Loucy (cell line): Measurements from ENCODE around the gene PRKCE.

ENCODE experiments used
- H2AFZ ChIP-seq: fragments of 200-600 bp; sonication (generic); 2 replicates; pipeline ENCODE4 v1.6.0; 2016; ENCODE audit warnings: antibody characterized with exemption, mild to moderate bottlenecking, low read length, moderate library complexity
- H3F3A ChIP-seq: fragments of 200-600 bp; 2 replicates; pipeline ENCODE4 v1.6.0; 2016; ENCODE audit warnings: antibody characterized with exemption, low read depth, mild to moderate bottlenecking
- H3K27me3 ChIP-seq: fragments of 200-600 bp; sonication (generic); 2 replicates; pipeline ENCODE4 v1.6.1; 2014; ENCODE audit warnings: low read length, mild to moderate bottlenecking; ENCODE audit not compliant: insufficient read depth, poor library complexity, severe bottlenecking
- H3K36me3 ChIP-seq: fragments of 200-600 bp; sonication (generic); 2 replicates; pipeline ENCODE4 v1.6.1; 2016; ENCODE audit warnings: low read length; ENCODE audit not compliant: insufficient read depth
- H3K4me1 ChIP-seq: fragments of 200-600 bp; sonication (generic); 2 replicates; pipeline ENCODE4 v1.5.1; 2014; ENCODE audit warnings: low read length, mild to moderate bottlenecking; ENCODE audit not compliant: insufficient read depth, poor library complexity, severe bottlenecking
- H3K4me2 ChIP-seq: fragments of 200-600 bp; sonication (generic); 2 replicates; pipeline ENCODE4 v1.6.0; 2014; ENCODE audit warnings: antibody characterized with exemption, low read length, low read depth, mild to moderate bottlenecking; ENCODE audit not compliant: poor library complexity, severe bottlenecking
- H3K4me3 ChIP-seq: fragments of 200-600 bp; sonication (generic); 2 replicates; pipeline ENCODE4 v1.5.1; 2014; ENCODE audit warnings: low read length, mild to moderate bottlenecking, mixed read lengths; ENCODE audit not compliant: poor library complexity, severe bottlenecking
- H3K79me2 ChIP-seq: fragments of 200-600 bp; sonication (generic); 2 replicates; pipeline ENCODE4 v1.6.1; 2014; ENCODE audit warnings: low read length; ENCODE audit not compliant: insufficient read depth
- H3K9ac ChIP-seq: fragments of 200-600 bp; sonication (generic); 2 replicates; pipeline ENCODE4 v1.6.0; 2014; ENCODE audit warnings: mild to moderate bottlenecking, low read depth, low read length, moderate library complexity; ENCODE audit not compliant: poor library complexity, severe bottlenecking
- H3K9me2 ChIP-seq: fragments of 200-600 bp; sonication (generic); replicated peaks from 2 replicates; pipeline ENCODE4 v1.6.1; 2016; ENCODE audit warnings: low read depth, low read length, mixed read lengths
- H3K9me3 ChIP-seq: fragments of 200-600 bp; sonication (generic); 2 replicates; pipeline ENCODE4 v1.6.1; 2014; ENCODE audit warnings: mild to moderate bottlenecking, antibody characterized with exemption, low read length, low read depth; ENCODE audit not compliant: insufficient read depth
- H4K20me1 ChIP-seq: fragments of 200-600 bp; sonication (generic); 2 replicates; pipeline ENCODE4 v1.6.0; 2014; ENCODE audit warnings: antibody characterized with exemption, low read length, mild to moderate bottlenecking; ENCODE audit not compliant: insufficient read depth, poor library complexity, severe bottlenecking
- EZH2phosphoT487 ChIP-seq: fragments of 200-600 bp; IDR thresholded peaks from 2 replicates; pipeline ENCODE4 v1.6.1; 2018; ENCODE audit warnings: antibody characterized with exemption, mild to moderate bottlenecking, moderate library complexity, borderline replicate concordance
- TF ChIP-seq, protein P1 (sequence below): fragments of 200-600 bp; sonication (generic); conservative IDR thresholded peaks from 2 replicates; pipeline ENCODE4 v1.5.1; 2014; ENCODE audit warnings: mild to moderate bottlenecking, antibody characterized with exemption, low read length

PRKCE gene

DNA sequence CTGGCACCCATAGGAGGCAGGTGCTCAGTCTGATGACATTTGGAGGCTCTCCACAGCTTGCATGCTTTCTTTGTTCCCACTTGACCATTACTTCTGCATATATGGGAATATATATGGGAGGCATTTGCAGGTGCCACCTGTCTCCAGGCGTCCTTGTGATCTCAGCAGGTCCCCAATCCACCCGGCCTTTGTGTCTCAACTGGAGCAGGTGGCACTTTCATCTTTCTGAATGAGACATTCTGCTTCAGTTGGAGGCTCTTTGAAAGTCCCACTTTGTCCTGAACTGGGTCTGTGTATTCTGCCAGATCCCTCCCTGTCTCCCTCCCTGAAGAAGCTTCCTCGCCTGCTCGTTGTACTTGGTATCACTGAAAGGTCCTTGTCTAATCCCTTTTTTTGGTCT lies 327.6 kb downstream of the PRKCE start:
- H2AFZ ChIP-seq: no peak overlapping the region
- no peaks in the 10 kb centered on the region for H3K79me2 ChIP-seq
- H3K4me2 ChIP-seq: no peak overlapping the region
- H3K9ac ChIP-seq: no peak overlapping the region
- H4K20me1 ChIP-seq: no peaks in the 10 kb centered on the region
- no peaks in the 10 kb centered on the region for H3K9me3 ChIP-seq
- TF ChIP-seq, protein P1, sequence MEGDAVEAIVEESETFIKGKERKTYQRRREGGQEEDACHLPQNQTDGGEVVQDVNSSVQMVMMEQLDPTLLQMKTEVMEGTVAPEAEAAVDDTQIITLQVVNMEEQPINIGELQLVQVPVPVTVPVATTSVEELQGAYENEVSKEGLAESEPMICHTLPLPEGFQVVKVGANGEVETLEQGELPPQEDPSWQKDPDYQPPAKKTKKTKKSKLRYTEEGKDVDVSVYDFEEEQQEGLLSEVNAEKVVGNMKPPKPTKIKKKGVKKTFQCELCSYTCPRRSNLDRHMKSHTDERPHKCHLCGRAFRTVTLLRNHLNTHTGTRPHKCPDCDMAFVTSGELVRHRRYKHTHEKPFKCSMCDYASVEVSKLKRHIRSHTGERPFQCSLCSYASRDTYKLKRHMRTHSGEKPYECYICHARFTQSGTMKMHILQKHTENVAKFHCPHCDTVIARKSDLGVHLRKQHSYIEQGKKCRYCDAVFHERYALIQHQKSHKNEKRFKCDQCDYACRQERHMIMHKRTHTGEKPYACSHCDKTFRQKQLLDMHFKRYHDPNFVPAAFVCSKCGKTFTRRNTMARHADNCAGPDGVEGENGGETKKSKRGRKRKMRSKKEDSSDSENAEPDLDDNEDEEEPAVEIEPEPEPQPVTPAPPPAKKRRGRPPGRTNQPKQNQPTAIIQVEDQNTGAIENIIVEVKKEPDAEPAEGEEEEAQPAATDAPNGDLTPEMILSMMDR: no peak
- no peak for TF ChIP-seq EZH2phosphoT487
- H3K4me1 ChIP-seq: peaks cover 6% of the 10 kb centered on the region
- no peak overlapping the region for H3K4me3 ChIP-seq
- no peaks in the 10 kb centered on the region for H3K27me3 ChIP-seq
- H3K9me2 ChIP-seq: no peaks in the 10 kb centered on the region
- peaks cover 43% of the 10 kb centered on the region; the same call in 1 of the 2 replicates for H3K36me3 ChIP-seq
- no peaks in the 10 kb centered on the region for H3F3A ChIP-seq

DNA sequence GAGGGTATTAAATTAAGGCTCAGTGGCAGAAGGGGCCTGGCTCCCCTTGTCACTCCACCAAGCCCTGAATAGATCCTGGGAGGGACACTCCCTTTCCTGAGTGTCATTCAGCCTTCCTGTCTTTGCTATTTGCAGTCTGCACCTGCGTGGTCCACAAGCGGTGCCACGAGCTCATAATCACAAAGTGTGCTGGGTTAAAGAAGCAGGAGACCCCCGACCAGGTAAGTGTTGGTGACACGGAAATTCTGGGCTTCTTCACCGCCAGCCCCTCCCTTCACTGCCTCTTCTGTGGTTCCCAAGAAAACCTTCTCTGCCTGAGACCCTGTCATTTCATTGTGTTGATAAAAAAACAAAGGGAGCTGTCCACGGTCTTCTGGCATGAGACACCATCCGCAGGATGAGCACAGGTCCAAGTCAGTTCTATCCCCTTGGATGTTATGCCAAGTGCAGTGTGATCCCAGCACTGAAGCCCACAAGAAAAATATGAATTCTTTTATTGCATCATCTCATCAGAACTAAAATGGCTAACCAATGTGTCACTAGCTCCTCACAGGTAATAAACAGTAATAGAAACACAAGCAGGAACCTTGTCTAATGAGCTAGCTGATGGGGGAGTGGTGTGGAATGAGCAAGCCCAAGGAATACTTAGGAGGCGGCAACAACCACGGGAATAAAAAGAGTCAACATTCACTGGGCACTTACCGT lies 328.8 kb downstream of the PRKCE start:
- Histone ChIP-seq H3K4me3 (no peak overlapping the region), H3K27me3 (no peaks in the 10 kb centered on the region), H3K4me2 (no peak overlapping the region), H3K79me2 (no peaks in the 10 kb centered on the region), H3K9me3 (no peaks in the 10 kb centered on the region), H3K4me1 (peaks cover 6% of the 10 kb centered on the region), H3K9me2 (no peaks in the 10 kb centered on the region), H3K9ac (no peak overlapping the region), H4K20me1 (no peaks in the 10 kb centered on the region), H2AFZ (no peak overlapping the region), H3F3A (no peaks in the 10 kb centered on the region), H3K36me3 (peaks cover 55% of the 10 kb centered on the region; the same call in 1 of the 2 replicates)
- TF ChIP-seq, protein P1: no peak
- TF ChIP-seq EZH2phosphoT487: no peak

- no peaks in the 10 kb centered on the region for H3K27me3 ChIP-seq
Observed at GRCh38 chr2:45981384-45981930, 330.0 kb downstream of the PRKCE start.

More at GRCh38 chr2:45981384-45981930, 330.0 kb downstream of the PRKCE start:
- no peaks in the 10 kb centered on the region for H3K9me3 ChIP-seq
- H3K9ac ChIP-seq: no peak overlapping the region
- no peaks in the 10 kb centered on the region for H3F3A ChIP-seq
- no peak overlapping the region for H2AFZ ChIP-seq
- no peaks in the 10 kb centered on the region for H4K20me1 ChIP-seq
- no peak overlapping the region for H3K4me3 ChIP-seq
- no peak overlapping the region for H3K4me2 ChIP-seq
- peaks cover 6% of the 10 kb centered on the region for H3K4me1 ChIP-seq
- no peaks in the 10 kb centered on the region for H3K79me2 ChIP-seq
- no peak for TF ChIP-seq EZH2phosphoT487
- TF ChIP-seq, protein P1: no peak
- H3K36me3 ChIP-seq: peaks cover 55% of the 10 kb centered on the region; the same call in 1 of the 2 replicates
- H3K9me2 ChIP-seq: no peaks in the 10 kb centered on the region
